NCI-H1694 treated with DMSO at 0.1 percent for 48 hours (cell line): ENCODE data around the gene GZF1.

Experiments
- DNase-seq: peaks from one replicate; lab custom pipeline; 2025; lab: John Stamatoyannopoulos, UW

The GZF1 gene

DNA sequence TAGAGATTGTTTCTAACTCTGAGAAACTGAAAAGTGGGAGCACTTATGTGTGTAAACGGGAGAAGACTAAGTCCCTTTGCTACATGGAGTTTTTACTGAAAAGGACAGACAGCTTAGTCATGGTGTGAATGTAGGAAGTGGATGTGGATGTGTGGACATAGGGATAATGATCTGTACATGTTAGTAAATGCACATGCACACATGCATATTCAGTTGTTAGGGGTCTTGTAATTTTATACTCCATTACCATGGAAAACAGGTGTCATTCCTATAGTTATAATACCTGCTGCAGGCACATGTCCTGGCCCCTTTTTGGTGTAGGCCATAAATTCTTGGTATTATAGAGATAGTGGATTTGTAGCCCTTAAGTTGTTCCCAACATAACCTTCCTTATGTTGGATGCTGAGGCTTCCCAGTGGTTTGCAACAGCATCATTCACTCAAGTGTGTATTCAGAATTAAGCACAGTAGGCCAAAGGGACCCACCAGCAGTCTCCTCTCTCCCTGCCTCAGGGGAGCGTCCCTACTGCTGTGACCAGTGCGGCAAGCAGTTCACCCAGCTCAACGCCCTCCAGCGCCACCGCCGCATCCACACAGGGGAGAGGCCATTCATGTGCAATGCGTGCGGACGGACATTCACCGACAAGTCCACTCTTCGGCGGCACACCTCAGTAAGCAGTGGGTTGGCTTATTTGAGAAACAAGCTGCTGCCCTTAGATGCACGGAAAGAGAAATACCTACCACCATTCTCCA lies 7.3 kb downstream of the GZF1 start:
- no peak for DNase-seq

DNA sequence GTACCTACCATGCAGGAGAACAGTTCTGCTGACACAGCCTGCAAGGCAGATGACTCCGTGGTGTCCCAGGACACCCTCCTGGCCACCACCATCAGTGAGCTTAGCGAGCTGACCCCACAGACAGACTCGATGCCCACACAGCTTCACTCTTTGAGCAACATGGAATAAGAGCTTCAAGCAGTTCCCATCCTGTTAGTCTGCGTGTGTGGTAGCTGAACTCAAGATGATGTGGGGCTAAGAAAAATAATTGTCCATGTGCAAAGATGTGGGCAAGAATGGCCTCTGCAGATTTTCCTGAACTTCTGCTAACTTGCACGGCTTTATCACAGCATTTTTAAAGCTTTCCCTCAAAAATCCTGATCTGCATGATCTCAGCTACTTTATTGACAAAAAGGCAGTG lies 8.3 kb downstream of the GZF1 start:
- no peak for DNase-seq

DNA sequence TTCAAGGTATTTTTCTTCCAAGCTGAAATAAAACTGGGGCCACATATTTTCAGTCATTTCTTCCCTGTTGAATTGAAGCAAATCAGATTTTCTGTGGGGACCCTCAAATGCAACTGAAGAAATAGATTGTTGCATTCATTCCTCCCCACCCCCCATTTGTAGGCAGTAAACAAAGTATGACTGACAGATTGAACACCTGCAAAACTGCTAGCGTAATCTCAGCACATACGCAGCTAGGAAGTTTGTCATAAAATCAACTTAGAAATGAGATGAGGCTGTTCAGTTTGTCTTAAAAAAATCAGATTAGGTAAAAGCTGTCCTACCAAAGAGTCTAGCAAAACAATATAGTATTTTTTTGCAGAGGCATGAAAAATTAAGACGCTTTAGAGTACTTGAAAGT lies 8.9 kb downstream of the GZF1 start:
- DNase-seq = no peak

DNA sequence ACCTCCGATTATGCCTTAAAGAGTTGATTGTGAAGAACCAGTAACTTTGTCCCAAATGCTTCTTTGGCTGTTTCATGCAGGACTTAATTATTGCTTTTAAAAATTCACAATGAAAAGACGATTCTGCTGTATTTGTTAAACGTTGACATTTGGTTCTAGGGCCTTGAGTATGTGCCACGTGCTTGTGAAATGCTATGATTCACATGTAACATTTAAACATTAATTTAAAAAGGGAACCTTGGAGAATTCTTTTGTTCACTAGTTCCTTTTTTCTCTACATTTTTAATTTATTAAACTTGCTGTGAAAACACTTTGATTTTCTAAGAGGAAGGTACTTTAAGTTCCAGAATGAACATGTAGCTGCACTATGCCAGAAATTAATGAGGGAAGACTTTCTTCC lies 9.5 kb downstream of the GZF1 start:
- no peak for DNase-seq

DNA sequence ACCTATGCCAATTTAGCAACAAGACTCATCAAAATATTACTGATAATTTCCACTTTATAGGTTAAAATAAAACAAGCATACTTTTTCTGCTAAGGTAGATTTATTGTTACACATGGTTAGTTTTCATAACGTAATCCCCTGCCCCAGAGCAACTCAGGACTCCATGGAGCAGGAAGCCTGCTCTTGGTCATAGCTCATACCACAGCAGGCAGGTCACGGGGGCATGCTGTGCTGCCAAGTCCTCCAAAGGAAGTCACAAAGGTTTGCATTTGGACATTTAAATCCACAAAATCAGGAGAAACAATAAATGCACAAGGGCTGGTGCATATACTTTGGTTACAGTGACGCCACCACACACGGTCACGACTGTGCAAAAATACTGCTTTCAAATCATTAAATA lies 12.5 kb downstream of the GZF1 start:
- no peak for DNase-seq

DNA sequence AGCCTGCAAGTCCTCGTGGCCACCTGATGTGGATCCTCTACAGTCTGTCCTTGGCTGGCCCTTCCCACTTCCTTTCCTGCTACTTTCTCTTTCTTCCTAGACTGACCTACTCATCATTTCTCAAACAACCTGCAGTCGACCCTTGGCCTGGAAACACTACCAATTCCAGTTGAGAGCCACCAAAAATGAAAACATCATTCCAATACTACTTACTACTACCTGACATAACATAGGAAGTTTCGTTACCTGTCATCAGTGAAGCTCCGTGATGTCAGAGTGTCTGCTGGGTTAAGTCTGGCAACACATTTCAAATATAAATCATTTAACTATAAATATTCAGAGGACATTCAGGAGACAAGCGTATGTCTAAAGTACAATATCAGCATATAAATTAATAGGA lies 13.8 kb downstream of the GZF1 start:
- DNase-seq = no peak

DNA sequence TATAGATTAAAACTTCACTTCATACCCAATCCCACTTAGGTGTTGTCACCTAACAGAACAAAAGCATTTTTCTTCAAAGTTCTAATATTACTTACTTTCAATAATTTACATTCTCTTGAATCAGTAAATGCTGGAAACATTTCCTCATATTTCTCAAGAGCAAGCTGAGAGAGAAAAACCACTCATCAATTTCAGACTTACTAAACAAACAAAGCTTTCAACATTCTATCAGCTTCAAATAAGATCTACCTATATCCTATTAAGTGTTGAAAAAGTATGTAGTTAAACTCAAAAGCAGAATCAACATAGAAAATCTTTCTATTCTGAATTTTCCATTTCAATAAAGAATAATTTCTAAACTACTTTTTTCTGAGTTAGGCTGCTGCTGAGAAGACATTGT lies 17.8 kb downstream of the GZF1 start:
- no peak for DNase-seq

DNA sequence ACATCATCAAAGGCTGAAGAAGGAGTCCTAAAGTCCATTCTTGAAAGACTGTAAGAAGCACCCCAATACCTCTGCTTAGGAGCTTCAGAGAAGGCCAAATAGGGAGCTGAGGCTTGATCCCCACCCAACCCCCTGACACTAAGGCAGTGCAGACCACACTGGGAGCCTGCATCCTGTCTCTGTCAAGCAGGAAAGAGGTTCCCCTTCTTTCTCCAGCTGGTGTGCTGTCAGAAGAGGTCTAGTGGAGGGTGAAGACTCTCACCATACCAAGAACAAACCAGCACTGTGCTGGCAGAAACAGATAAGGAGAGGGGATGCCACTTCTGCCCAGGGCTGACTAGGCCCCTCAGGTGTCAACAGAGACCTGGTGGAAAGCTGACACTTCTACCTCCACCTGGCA lies 19.9 kb downstream of the GZF1 start:
- DNase-seq = no peak

DNA sequence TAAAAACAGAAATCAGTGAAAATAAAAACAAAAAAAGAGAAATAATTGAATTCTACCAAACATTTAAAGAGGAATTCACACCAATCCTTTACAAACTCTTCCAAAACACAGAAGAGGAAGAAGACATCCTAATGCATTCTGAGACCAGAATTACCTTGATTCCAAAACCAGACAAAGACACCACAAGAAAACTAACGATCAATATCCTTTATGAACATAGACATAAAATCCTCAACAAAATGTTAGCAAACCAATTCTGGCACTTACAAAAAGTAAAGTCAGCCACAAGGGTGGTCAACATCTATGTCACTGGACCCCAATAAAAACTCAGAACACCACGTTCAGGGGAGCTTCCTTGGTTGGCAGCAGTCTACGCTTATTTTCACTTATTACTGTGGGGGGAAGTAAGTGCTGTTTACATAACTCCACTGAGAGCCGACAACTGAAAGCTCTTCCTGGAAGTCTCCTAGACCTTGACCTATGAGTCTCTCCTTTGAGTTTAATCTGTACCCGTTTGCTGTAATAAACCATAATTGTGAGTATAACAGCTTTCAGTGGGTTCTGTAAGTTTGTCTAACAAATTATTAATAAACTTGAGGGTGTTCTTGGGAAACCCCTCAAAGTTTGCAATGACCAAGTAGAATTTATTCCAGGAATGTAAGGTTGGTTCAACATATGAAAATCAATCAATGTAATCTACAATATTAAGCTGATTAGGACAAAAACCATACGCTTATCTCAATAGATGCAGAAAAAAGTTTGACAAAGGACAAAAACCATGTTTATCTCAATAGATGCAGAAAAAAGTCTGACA lies 24.5 kb downstream of the GZF1 start:
- DNase-seq = no peak

DNA sequence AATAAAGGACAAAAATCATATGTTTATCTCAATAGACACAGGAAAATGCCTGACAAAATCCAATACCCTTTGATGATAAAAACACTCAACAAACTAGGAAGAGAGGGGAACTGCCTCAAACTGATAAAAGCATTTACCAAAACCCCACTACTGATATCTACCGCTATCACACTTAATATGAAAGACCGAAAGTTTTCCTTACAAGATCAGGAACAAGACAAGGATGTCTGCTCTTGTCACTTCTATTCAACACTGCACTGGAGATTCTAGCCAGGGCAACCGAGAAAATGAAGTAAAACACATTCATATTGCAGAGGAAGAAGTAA lies 25.1 kb downstream of the GZF1 start:
- DNase-seq = no peak

DNA sequence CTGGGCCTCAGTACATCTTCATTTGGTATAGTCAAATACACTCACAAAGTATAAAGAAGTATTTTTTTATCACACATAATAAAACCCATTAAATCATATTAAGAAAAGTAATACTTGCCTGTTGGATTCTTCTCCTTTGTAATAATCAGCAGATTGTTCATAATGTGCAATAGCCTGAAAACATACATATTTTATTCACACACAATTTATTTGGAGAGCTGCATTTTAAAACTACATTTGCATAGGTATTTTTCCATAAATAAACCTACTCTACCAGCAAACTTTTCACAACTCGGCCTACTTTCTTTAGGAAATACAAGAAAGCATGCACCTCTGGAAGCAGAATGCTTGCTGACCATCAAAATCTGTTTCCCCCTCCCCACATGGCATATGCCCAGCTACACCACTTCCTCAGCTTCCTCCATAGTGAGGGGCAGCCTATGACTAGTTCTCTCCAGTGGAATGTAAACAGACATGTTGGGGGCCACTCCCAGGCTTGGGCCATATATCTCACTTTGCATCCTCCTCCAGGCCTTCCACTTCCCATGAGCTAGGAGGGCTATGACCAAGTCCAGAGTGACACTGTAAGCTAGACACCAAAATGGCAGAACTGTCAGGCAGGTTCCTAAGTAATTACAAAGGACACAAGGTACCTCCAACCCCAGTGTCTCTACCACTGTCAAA lies 28.3 kb downstream of the GZF1 start:
- no peak for DNase-seq

DNA sequence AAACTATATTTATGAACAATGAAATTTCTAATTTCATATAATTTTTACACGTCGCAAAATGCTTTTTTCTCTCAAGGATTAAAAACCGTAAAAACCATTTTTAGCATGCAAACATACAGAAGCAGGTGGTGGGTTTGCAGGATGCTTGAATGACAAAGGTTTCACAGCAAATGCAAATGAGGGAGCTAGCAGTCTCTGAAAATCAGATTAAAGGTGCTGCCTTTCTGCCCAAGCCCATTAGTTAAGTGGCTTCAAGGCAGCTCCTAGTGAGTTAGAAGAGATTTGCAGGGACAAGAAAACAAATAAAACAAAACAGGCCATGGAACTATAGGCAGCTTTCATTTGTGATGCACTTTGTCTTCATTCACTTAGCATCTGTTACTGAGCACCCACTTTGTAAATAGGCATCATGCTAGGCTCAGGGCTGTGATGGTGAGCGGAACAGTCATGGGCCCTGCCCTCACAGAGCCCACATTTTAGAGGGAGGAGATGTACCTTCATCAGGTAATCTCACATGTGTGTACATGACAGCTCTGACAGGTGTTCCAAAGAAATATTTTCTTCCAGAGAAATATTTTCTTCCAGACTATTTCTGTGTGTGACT lies 29.8 kb downstream of the GZF1 start:
- no peak for DNase-seq

DNA sequence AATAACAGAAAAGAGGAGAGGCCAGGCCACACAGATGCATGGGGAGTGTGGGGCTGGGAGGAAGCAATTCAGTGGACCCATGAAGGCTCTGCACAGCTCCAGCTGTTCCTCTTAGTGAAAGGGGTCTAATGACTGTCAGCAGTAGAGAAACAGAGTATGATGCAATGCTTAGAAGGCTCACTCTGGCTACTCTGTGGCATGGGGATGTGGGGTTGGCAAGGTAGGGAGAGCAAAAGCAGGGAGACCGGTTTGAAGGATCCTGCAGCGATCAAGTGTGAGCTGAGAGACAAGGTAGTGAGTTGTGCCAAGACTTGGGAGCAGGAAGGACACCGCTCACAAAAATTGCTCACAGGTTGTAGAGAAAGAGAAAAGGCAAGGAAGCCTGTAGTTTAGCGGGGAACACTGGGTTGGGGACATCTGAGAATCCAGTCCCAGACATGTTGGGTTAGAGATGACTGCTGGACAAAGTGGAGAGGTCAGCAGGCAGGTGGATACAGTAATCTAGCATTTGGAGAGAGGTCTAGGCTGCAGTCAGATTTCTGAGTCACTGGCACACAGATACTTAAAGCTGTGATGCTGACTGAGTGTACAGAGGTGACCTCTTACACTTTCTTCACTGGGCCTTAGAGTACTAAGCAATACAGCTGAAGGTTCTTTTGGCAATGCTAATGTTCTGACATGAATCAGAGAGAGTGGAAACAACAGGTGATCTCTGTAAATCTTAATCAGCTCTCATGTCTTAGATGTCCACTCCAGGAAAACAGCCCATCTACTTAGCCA lies 32.2 kb downstream of the GZF1 start:
- no peak for DNase-seq

DNA sequence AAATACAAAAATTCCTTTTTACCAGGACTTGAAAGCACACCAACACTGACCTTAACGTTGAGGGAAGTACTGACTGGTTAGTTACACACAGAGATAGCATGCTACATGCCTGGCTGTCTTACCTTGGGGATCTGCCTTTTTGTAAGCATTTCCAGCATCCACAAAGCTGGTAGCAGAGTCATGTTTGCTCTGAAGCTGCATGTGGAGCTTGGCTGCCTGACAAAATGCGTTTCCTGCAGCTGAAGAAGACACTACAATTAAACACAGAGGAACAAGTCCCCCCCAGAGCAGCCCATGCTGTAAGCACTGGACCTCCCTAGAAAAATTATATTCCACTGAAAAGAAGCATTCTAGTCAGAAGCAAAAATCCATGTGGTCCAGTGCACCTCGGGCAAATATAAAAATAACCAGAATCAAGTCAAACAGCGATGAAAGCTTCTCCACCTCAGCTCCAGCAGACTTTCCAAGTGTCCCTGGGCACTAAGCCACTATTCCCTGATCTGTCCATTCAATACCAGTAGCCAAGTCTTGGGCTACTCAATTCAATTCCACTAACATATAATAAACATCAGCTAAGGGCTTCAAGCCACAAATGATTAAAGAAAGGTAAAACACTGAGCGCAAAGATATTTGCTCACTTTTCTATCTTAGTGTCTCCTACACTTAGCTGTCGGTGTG lies 35.1 kb downstream of the GZF1 start:
- DNase-seq = no peak

DNA sequence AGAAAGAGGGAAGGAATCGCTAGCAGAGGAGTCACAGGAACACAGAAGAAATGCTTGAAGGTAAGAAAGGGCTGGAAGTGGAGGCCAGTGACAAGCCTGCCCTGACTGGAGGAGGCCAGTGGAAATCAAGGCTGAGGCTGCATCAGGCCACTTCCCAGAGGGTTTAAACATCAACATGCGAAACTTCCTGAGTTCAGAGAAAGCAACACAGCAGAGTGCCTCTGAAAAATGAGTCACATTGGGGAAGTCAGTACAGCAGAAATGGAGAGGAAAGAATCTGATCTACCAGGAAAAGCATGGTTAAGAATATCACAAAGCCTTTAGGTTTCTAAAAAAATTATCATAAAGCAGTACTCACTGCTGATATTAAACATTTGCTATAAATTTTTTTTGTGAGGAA lies 36.0 kb downstream of the GZF1 start:
- DNase-seq = no peak

DNA sequence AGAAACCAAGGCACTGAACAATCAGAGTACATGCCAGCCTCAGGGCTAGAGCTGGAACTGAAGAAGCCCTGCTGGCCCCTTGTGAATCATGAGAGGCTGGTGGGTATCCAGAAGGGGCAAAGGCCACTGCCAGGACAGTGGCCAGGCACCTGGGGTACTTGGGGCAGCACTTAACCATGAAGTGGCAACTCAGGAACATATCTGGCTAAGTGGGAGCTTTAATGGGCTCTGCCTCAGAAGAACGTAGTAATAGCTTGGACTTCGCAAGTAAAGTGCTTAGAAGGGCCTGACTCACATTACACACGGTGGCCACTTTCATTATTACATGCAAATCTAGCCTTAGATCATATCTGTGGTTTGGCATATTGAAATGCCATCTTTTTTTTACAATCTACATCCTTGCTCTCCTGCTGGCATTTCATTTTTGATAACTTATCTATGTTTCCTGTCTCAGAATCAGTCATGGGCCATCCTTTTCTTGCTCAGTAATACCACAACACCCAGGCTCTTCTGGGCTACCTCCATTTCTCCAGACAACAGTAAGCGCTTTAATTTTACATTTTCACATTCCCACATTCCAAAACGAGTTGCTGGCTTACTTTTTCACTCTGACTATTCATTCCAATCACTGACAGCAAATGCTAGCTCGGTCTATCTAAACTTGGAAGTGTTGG lies 37.7 kb downstream of the GZF1 start:
- DNase-seq = no peak

DNA sequence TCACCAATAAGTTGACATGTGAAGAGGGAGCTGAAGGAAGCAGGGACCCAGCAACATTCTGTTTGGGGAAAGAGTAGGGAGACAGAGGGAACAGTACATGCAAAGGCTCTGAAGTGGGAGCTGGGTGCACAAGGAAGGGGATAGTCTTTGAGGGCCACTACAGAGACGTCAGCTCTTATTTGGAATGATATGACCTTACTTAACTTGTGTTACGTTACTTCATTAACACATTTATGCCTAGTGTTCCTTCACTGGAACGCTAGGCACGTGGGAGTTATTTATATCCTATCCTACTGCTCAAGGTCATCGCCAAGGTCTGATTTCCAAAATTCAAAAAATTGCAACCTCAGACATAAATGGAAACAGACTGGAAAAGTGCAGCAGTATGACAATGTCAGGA lies 39.1 kb downstream of the GZF1 start:
- no peak for DNase-seq

DNA sequence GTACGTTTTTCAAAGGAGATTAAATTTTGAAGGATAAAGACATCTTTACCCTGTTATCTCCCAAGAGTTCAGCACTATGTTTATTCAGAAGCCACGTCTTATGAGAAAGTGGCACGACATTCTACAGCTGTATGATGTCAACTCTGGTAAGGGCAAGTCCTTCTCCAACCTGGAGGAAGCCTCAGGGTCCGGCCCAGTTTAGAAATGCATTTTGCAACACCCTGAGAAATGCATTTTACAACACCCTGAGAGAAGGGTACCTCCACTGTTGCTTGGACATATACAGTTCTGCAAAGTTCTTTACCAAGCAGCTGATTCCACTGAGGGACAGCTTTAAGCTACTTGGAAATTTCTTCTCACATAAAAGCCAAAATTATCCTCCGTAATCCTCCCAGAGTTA lies 41.8 kb downstream of the GZF1 start:
- no peak for DNase-seq

DNA sequence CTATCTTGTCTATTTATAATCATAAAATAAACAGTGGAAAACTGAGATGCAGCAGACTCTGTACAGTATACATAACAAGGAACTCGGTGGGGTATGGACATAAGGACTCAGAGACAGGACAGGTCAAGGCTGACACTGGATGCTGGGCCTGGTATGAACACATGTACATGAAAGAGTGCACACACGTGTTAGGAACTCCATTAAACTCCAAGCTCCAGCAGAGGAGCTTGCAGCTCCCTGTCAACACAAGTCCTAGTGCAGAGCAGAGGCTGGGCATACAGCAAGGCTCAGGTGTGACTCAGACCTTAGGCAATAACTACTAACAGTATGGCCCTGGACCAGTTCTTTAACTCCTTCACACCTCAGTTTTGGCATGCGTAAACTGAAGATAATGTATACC lies 42.2 kb downstream of the GZF1 start:
- no peak for DNase-seq

DNA sequence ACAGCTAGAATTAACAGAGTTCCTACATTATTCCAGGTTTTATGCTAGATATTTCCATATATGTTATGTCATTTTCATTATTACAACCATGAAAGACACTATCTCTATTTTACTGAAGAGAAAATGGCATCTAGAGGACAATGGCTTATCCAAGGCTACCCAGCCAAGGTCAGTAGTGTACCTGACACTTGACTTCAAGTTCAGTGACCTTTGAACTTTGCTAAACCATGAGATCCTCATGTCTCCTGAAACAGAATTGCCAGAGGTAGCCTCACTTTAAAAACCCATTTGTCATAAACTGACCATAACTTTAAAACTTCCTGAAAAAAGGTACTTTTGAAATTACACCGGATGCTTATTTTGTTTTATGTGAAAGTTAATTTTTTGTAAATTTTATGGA lies 44.9 kb downstream of the GZF1 start:
- no peak for DNase-seq
